ENCODE measurements around the gene AJAP1.

The AJAP1 gene

DNA sequence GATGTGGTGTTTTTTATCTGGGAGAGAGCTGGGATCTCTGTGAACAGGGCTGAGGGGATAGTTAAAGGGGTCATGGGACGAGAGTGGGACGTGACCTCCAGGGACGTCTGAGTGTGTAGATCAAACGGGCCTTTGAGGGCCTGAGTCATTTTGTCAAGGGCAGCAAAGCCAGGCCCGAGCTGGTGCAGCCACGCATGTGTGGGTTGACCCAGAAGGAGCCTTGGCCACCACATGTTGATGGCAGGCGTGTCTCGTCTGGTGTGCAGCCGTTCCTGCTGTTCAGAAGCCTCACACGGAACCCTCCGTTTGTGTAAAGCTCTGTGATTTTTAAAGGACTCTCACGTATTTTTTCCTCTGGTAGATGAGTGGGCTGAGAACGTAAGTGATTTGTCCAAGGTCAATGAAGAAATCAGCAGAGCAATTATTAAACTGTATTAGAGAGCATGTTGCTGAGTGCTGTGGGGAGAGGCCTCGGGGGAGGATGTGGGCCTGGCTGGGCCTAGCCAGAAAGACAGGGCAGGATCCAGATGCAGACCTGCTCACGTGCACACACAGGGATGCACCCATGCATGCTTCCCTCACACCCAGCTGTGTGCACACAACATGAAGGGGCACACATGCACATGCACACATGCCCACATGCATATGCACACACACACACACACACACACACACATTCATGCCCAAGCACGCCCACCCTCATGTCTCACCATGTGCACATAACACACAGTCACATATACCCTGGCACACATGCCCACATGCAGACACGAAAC, 89.8 kb downstream of the AJAP1 start:
- DNase-seq = no peak

DNA sequence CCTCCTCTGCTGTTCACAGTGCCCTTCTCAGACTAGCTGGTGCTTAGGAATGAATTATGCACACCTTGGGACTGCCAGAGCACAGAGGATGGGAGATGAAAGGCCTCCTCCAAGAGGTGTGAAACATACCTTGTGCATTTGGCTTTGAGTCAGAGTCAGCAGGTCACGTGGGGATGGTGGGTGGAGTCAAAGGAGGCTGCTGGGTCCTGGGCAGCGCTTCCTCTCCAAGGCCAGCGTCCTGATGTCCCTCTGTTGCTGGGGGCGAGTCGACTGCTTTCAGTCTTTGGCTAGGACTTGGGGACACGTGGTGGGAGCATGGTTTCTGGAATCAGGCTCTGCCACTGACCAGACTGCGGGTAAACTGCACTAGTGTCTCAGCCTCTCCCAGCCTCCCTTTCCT, 91.2 kb downstream of the AJAP1 start:
- no peak for DNase-seq

DNA sequence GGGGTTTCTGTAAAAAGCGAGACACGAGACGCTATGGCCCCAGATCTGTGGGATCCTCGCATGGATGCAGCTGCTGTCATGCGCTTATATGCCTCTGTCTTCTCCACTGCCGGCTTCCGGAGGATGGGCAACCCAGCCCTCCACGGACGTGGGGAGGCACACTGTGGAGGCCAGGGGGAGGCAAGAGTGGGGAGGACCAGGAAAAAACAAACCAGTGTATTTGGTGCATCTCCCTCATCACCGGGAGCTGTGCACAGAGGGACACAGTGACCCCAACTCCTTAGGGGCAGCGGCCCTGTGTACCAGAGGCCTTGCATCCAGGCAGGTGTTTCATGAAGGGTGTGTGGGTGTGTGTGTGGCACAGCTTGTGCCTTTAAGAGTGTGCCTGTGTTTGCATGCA, 95.0 kb downstream of the AJAP1 start:
- DNase-seq = no peak

DNA sequence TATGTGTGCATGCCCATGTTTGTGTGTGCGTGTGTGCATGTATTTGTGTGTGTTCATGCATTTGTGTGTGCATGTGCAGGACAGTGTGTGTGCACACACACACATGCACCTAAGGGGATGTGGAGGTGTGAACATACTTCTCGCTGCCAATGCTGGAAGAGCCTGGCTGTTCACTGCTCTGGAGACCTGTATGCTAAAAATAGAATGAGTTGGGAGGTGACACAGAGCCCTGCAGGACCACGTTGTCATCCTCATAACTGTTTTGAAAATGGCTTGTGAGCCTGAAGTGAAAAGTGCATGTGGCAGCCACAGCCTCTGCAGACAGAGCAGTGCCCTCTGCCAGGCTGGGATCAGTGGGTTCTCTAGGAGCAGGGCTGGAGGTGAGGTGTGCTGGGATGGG, 95.8 kb downstream of the AJAP1 start:
- no peak for DNase-seq

DNA sequence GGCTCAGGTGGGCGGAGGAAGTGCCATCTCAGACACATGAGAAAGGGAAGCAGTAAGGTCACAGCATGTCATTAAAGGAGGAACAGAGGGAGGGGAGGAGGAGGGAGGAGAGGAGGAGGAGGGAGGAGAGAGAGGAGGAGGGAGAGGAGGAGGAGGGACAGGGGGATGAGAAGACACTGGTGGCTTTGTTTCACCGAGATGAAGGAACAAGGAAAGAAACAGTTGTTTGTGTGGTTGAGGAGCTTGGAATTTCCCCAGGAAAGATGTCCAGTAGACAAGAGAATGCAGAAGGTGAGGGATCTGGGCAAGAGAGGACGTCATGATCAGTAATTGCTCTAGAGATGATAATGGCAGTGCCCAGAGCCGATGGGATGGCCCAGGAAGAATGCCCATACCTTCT, 97.7 kb downstream of the AJAP1 start:
- no peak for DNase-seq

DNA sequence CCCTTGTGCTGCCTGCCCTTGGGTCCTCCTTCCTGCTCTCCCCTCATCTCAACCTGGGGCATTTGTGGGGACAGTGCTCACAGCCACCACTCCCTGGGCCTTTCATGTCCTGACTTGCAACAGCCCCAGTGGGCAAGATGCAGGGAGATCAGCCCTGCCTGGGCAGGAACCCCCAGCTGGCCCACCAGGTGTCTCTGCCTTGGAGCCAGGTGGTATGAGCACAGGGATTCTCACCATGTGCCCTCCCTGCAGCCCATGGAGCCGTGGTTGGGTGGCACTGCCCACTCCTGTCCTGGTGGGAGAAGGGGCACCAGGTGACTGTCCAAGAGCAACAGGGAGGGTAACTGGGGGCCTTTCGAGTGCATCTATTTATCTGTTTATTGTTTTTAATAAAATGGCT, 100.4 kb downstream of the AJAP1 start:
- no peak for DNase-seq

DNA sequence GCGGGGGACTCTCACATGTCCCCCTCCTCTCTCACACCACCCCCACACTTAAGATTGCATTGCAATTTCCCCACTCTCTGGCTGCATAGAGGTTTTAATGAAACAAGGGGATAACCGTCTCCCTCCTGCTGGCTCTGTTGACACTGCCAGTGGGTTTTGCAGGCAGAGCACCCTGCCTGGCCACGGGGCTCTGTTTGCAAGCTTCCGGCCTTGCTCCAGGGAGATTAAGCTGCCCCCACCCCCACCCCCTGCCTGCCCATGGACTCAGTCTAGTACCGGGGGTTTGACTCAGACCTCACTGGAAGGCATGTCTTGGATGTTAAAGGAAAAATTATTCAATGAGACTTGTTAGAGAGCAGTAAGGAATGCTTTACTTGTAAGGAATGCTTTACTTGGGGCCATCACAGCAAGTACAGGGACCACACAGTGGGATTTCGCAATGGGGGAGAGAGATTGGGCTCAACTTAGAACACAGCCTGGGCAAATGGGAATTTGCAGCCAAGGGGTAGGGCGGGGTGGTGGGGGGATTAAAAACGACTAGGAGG, 101.0 kb downstream of the AJAP1 start:
- DNase-seq = no peak

DNA sequence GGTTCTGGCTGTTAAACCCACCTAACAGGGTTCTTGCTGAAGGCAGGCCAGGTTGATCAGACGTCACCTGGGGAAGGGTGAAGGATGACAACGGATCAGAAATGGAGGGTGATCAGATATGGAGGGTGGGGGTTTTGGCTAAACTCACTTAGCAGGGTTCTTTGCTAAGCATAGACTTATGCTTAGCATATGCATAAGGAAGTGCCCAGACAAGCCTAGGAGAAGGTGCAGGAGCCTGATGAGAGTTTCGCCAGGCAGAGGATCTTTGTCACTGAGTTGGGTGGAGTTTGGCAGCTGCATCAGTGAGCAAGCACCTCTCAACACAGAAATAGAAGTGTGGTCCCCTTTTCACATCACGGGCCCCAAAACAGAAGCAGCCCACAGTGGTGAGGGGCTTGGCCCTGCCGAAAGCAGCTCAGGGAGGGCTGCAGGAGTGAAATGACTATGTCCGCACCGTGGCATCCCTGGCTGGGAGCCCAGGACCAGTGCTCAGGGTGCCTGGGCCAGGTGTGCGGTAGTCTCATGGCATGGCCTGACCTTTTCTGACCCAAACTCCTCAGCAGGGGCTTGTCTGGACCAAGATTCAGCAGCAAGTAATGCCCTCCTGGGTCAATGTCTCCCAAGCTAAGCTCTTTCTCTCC, 101.6 kb downstream of the AJAP1 start:
- DNase-seq = no peak

DNA sequence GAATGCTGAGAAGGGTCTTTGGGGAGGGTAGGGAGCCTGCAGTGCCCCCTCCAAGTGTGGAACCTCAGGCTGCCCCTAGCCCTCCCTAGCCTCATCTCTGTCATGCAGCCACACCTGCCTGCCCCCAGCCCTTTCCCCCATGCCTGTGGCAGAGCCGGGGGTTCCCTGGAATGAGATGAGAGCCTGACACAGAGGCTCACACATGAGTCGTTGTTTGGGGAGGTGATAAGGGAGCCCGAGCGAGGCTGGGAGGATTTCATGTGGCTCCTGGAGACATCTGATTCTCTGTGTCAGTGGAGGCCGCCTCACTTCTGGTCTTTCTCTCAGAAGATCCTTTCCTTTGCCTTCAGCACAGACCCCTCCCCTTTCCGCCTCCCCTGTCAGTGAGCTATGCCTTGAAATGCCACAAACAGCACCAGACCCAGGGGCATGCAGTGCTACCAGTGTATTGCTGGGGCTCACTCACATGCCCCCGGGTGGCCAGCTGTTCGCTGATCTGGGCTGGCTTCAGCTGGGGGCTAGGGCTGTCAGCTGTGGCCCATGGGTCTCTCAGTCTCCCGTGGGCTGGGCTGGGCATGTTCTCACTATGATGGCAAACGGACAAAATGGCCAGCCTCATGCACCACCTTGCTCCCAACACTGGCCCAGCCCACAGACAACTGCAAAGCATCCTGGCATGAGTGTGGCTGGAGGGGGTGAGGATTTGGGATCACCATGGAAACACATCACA, 102.6 kb downstream of the AJAP1 start:
- DNase-seq = no peak

DNA sequence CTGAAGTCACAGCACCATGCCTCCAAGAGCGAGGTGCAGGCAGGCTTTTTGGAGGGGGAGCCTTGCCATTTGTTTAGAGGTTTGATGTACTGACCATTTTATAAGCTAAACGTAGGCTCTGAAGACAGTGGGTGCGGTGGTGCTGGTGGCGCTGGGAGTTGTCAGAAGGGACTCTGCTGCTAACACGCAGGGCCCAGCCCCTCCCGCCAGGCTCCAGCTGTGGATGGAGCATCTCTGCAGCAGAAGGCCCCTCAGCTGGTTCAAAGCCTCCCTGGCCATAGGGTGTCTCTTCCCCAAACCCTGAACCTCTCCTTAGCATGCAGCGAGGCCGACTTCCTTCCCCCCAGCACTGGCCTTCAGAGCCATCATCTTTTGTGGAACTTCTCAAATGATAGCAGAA, 105.3 kb downstream of the AJAP1 start:
- DNase-seq = no peak

DNA sequence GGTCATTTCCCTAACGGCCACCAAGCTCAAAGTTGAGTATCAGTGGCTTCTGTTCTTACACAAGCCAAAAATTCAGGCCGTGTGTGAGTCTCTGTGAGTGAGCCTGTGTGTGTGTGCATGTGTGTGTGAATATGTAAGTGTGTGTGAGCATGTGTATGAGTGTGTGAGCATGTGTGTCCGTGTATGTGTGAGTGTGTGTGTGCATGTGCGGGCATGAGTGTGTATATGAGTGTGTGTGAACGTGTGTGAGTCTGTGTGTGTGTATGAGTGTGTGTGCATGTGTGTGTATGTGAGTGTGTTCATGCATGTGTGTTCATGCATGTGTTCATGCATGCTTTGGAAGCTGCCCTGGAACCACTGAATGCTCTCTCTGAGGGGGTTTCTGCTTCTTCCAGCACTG, 105.7 kb downstream of the AJAP1 start:
- DNase-seq = no peak

DNA sequence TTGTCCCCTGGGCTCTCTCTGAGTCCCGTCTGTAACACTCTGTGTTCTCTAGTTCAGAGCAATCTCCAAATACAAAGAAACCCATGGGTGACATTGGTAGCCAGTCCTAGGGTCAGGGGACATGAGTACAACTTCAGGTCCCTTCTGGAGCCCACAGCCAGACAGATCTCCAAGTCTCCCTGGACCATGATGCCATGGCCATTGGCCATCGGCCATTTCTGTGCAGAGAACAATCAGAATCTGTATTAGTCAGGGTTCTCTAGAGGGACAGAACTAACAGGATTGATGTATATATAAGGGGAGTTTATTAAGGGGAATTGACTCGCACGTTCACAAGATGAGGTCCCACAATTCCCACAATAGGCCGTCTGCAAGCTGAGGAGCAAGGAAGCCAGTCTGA, 106.9 kb downstream of the AJAP1 start:
- DNase-seq = no peak

DNA sequence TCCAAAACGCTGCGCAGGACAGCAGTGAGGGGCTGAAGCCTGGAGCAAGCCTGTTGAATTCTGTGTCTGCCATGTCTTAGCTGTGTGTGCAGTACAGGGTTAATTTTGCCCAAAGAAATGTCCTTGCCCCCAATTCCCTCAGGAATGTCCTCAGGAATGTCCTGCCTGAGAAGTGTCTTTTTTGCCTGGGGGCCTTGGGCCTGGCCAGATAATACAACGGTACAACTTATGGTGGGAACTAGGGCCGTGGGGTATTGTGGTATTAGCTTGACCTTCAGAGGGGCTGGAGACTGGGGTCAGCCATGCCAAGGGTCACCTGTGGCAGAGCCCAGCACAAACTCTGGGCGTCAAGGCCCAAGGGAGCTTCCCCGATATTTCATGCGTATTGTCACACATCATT, 107.7 kb downstream of the AJAP1 start:
- DNase-seq = no peak

DNA sequence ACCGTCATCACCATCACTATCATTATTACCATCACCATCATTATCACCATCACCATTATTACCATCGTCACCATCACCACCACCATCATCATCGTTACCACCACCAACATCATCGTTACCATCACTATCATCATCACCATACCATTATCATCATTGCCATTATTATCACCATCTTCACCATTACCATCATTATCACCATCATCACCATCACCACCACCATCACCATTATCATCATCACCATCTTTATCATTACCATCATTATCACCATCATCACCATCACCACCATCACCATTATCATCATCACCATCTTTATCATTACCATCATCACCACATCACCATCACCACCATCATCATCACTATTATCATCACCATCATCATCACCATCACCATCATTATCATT, 112.9 kb downstream of the AJAP1 start:
- DNase-seq = no peak

DNA sequence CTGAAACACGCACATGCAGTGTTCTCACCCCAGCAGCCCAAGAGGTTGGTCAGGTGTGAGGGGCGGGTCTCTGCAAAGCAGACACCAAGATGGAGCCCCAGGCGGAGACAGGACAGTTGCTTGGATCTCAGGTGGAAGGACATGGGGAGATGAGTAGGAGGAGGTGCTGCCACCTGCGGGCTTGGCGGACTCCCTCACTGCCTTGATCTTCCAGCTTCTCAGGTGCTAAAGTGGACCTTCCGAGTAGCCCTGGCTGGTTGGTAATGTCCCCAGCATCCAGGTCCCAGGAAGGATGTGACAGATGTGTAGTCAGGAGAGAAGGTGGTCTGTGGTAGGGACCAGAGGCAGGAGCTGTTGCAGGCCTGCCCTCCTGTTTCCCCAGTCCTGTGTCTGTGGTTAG, 114.1 kb downstream of the AJAP1 start:
- DNase-seq = no peak

DNA sequence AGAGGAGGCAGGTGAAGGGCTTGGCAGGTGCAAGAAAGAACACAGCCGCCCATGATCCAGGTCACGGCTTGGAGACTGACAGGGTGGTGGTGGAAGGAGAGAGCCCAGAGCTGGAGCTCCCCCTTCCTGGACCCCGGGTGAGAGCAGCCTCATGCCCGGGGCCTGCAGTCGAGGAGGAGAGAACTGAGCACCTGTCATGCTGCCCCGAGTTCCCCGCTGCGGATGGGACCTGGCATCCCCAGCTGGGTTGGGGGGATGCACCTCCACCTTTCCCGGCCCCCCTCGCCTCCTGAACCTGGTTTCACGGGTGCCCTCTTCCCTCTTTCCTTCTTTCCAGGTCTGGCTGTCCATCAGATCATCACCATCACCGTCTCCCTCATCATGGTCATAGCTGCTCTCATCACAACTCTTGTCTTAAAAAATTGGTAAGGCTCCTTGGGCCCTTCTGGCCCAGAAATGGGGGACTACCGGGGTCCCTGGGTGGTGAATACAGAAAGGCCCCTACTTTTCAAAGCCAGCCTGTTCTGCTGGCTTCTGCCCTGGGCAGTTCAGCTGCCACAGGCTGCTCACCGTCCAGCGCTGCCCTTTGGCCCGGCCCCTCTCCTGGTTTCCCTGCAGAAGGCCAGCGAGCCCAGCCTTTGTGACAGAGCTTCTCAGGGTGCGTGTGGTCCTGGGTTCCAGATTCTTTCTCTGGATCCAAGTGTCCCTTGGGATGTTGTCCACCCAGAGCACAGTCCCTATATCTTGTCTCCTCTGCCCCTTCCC, 115.3 kb downstream of the AJAP1 start:
- DNase-seq = no peak

DNA sequence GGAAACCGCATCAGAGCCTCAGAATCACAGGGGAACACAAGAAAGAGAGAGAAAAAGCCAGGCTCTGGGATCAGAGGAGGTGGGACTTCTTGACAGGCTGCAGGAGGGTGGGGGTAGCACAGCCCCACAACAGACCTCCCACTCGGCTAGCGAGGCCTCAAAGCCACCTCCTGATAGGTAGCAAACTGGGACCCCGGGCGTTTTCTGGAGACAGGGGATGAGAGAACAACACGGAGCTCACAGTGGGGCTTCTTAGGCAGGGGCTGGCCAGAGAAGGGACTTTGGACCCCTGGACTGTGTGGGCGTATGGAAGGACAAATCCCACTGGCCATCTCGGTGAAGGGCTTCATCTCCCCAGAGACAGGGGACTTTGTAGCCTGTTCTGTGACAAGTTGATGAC, 116.3 kb downstream of the AJAP1 start:
- no peak for DNase-seq

DNA sequence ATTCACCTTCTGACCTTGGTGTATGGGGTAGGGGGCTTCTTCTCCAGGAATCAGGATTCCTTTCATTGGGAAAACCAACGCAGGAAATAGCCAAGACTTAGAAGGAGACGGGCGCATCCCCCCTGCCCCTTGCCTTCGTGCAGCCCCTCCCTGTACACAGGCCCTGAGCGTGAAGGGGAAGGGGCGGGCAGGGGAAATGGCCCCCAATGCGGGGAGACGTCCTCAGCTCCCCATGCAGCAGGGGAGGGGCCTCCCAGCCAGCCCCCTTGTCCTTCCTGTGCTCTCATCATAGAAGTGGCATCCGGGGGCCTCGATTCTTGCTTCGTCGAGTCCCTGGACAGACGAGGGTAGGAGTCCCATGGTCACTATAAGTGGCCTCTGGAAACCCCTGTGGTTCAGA, 116.9 kb downstream of the AJAP1 start:
- DNase-seq = no peak

DNA sequence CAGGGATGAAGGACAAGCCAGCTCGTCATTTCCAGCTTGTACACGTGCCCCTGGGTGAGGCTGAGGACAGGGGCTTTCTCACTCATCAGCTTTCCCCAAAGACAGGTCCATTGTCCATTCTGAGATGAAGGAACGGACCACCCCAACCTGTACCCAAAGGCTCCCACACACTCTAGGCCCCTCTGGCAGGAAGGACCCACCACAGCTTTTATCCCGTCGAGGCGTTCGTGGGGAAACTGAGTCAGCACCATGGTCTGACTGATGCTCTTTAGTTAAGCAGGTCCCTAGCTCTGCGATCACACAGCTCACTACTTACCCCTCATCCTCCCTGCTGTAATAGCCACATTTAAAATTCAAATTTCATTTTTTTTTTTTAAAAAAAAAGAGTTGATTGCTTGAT, 117.3 kb downstream of the AJAP1 start:
- no peak for DNase-seq

DNA sequence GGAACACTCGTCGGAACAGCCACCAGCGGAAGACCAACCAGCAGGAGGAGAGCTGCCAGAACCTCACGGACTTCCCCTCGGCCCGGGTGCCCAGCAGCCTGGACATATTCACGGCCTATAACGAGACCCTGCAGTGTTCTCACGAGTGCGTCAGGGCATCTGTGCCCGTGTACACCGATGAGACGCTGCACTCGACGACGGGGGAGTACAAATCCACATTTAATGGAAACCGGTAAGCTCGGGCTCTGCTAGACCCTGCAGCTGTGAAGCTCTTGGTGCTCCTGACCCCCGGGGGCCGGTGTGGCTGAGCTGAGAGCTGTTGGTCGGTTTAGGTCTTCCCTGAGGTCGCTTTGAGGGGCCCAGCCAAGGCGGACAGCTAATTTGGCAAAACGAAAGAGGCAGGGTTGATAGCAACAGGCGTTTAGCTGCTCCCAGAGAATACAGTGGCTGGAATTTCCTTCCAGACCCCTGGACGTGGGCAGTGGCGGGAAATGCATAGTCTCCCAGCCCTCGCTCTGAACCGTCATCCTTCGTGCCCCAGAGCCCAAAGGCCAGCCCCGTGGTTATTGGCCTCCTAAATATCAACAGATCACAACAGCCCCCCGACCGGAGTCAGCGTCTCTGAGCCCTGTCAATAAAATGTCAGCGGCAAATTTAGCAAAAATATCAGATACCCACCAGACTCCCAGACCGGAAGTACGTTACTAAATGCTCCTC, 118.0 kb downstream of the AJAP1 start:
- no peak for DNase-seq

DNA sequence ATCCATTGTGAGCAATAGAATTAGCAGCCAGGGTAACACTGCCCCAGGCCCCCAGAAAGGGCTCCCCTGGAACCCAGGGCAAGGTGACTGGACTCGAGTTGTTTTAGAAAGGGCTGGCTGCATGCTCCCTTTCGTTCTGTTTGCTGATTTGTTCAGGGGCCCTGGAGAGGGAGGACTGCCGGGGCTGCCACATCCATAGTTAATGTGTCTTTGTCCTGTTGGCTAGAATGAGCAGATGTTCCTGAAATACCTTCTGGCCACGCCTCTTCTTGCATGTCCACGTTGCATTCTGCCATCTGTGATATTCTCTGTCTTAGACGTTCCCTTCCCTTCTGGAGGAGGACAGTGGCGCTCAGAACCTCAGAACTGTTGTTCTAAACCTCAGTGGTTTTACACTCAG, 118.8 kb downstream of the AJAP1 start:
- DNase-seq = no peak

DNA sequence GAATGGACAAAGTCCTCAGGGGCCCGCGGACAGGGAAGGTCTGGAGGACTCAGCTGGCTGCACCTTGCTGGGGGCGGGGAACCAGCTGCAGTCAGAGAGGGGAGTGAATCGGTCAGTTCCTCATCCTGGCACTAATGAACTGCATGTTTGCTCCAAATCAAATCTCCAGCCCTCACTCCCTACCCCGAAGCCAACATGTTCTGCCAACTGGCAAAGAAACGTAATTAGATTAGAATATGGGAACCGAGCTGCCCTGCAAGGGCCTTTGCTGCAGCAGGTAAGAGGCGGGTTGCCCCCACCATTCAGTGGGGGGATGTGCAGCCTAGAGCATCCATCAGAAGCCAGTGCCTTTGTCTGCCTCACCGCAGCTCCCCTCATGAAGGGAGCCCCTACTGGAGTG, 121.1 kb downstream of the AJAP1 start:
- DNase-seq = no peak

DNA sequence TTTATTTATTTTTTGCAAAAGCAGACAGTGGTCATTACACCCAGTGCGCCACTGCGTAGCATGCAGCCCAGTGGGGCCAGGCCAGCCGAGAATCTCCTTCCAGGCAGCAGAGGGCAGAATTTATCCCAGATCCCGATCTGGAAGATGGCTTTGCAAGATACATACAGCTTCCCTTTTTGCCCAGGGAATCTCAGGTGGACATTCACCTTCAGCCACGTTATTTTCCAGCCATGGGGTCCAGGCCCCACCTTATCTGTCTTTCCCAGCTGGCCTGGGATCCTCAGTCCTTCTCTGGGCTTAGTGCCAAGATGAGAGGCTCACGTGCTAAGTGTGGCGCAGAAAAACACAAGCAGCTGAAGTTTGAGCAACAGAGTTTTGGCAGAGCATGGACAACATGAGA, 123.6 kb downstream of the AJAP1 start:
- no peak for DNase-seq
